OCI-LY3 (cell line): ENCODE measurements around the gene STRIP1.

Source experiments
- H2AFZ ChIP-seq: fragments of 200-600, 300-600 bp; shearing (Covaris generic); 2 replicates; pipeline ENCODE4 v1.6.0; 2014; ENCODE audit warnings: antibody characterized with exemption, low read depth, low read length
- H3K27ac ChIP-seq: fragments of 200-600, 300-600 bp; sonication (generic); 2 replicates; pipeline ENCODE4 v1.5.1; 2014; ENCODE audit warnings: mild to moderate bottlenecking, low read length, moderate library complexity, mixed read lengths
- H3K27me3 ChIP-seq: fragments of 200-600, 300-600 bp; sonication (generic); 2 replicates; pipeline ENCODE4 v1.6.1; 2014; ENCODE audit warnings: low read depth, low read length, mixed read lengths
- H3K36me3 ChIP-seq: fragments of 200-600, 300-600 bp; sonication (generic); replicated peaks from 2 replicates; pipeline ENCODE3; 2014; ENCODE audit warnings: low read depth, low read length, mixed read lengths
- H3K4me1 ChIP-seq: fragments of 300-600, 200-600 bp; sonication (generic); 2 replicates; pipeline ENCODE4 v1.6.1; 2014; ENCODE audit warnings: low read length, mixed read lengths
- H3K4me2 ChIP-seq: fragments of 200-600, 300-600 bp; sonication (generic); 2 replicates; pipeline ENCODE4 v1.6.1; 2014; ENCODE audit warnings: low read length, mixed read lengths
- H3K4me3 ChIP-seq: fragments of 300-600, 200-600 bp; sonication (generic); 2 replicates; pipeline ENCODE4 v1.5.1; 2014; ENCODE audit warnings: antibody characterized with exemption, mild to moderate bottlenecking, low read length, moderate library complexity
- H3K79me2 ChIP-seq: fragments of 300-600, 200-600 bp; shearing (Covaris generic); 2 replicates; pipeline ENCODE4 v1.6.1; 2014; ENCODE audit warnings: mild to moderate bottlenecking, low read length, mixed read lengths
- H3K9ac ChIP-seq: fragments of 300-600, 200-600 bp; shearing (Covaris generic); 2 replicates; pipeline ENCODE4 v1.6.0; 2014; ENCODE audit warnings: mild to moderate bottlenecking, low read length, moderate library complexity
- H3K9me3 ChIP-seq: fragments of 200-600, 300-600 bp; shearing (Covaris generic); 2 replicates; pipeline ENCODE4 v1.6.1; 2014; ENCODE audit warnings: low read length, mixed read lengths; ENCODE audit not compliant: insufficient read depth
- H4K20me1 ChIP-seq: fragments of 200-600, 300-600 bp; sonication (generic); 2 replicates; pipeline ENCODE4 v1.6.1; 2016; ENCODE audit warnings: low read length, mixed read lengths; ENCODE audit not compliant: insufficient read depth
- EZH2phosphoT487 ChIP-seq: fragments of 200-600 bp; shearing (Covaris generic); IDR thresholded peaks from 2 replicates; pipeline ENCODE4 v1.6.1; 2018; ENCODE audit warnings: antibody characterized with exemption, mixed run types, low read depth
- TF ChIP-seq, protein P1 (sequence below): fragments of 200-600, 300-600 bp; sonication (generic); IDR thresholded peaks from 2 replicates; pipeline ENCODE4 v1.5.1; 2014; ENCODE audit warnings: antibody characterized with exemption, low read length, low read depth

Gene STRIP1

DNA sequence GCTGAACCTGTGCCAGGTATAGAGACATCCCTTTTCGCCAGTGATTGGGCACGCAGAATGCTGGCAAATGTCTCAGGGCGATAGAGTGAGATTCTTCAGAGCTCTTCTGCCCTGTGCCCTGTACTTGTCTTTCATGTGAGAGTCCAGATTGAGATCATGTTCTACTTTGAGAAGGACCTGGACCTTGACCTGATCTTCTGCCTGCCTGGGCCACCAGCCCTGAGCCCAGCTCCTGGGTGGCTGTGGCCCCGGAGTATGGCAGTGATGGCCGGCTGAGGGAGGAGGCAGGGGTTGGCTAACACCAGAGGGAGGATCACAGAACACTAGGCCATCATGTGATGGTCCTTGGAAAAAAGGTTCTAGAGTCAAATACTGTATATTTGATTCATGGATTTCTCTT lies 13.8 kb downstream of the STRIP1 start:
- H3K27me3 ChIP-seq: no peaks in the 10 kb centered on the region
- no peaks in the 10 kb centered on the region for H3K4me1 ChIP-seq
- no peak overlapping the region for H3K9ac ChIP-seq
- H3K9me3 ChIP-seq: no peaks in the 10 kb centered on the region
- H3K79me2 ChIP-seq: no peaks in the 10 kb centered on the region
- H3K4me2 ChIP-seq: no peak overlapping the region
- H3K27ac ChIP-seq: no peak overlapping the region
- no peak overlapping the region for H2AFZ ChIP-seq
- H3K4me3 ChIP-seq: no peak overlapping the region
- no peak for TF ChIP-seq EZH2phosphoT487
- TF ChIP-seq, protein P1, sequence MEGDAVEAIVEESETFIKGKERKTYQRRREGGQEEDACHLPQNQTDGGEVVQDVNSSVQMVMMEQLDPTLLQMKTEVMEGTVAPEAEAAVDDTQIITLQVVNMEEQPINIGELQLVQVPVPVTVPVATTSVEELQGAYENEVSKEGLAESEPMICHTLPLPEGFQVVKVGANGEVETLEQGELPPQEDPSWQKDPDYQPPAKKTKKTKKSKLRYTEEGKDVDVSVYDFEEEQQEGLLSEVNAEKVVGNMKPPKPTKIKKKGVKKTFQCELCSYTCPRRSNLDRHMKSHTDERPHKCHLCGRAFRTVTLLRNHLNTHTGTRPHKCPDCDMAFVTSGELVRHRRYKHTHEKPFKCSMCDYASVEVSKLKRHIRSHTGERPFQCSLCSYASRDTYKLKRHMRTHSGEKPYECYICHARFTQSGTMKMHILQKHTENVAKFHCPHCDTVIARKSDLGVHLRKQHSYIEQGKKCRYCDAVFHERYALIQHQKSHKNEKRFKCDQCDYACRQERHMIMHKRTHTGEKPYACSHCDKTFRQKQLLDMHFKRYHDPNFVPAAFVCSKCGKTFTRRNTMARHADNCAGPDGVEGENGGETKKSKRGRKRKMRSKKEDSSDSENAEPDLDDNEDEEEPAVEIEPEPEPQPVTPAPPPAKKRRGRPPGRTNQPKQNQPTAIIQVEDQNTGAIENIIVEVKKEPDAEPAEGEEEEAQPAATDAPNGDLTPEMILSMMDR: no peak
- H4K20me1 ChIP-seq: no peaks in the 10 kb centered on the region
- H3K36me3 ChIP-seq: peaks cover 12% of the 10 kb centered on the region

DNA sequence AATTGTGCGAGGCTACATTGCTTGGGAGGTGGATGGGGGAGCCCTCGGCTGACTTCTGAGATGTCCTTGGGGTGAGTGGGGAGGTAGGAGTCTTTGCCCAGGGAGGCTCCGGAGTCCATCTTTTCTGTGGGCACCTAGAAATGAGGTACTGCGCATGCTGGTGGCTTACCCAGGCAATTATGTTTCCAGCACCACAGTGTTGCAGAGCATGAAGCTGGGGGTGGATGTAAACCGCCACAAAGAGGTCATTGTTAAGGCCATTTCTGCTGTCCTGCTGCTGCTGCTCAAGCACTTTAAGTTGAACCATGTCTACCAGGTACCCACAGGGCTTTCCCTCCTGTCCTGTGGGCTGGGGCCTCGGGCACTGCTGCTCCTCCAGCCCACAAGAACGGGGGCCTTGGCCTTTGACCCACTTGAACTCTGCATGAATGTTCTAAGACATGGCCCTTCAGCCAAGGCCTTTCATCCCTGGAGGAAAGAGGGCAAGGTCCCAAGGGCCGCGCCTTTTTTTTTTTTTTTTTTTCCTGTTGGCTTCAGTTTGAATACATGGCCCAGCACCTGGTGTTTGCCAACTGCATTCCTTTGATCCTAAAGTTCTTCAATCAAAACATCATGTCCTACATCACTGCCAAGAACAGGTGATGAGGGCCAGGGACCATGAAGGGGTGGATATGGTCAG lies 14.6 kb downstream of the STRIP1 start:
- Histone ChIP-seq H4K20me1 (no peaks in the 10 kb centered on the region), H3K4me3 (no peak overlapping the region), H3K9me3 (no peaks in the 10 kb centered on the region), H3K27ac (no peak overlapping the region), H3K36me3 (peaks cover 16% of the 10 kb centered on the region), H3K79me2 (no peaks in the 10 kb centered on the region), H2AFZ (no peak overlapping the region), H3K4me2 (no peak overlapping the region), H3K27me3 (no peaks in the 10 kb centered on the region), H3K4me1 (no peaks in the 10 kb centered on the region), H3K9ac (no peak overlapping the region)
- no peak for TF ChIP-seq EZH2phosphoT487
- TF ChIP-seq, protein P1: no peak

DNA sequence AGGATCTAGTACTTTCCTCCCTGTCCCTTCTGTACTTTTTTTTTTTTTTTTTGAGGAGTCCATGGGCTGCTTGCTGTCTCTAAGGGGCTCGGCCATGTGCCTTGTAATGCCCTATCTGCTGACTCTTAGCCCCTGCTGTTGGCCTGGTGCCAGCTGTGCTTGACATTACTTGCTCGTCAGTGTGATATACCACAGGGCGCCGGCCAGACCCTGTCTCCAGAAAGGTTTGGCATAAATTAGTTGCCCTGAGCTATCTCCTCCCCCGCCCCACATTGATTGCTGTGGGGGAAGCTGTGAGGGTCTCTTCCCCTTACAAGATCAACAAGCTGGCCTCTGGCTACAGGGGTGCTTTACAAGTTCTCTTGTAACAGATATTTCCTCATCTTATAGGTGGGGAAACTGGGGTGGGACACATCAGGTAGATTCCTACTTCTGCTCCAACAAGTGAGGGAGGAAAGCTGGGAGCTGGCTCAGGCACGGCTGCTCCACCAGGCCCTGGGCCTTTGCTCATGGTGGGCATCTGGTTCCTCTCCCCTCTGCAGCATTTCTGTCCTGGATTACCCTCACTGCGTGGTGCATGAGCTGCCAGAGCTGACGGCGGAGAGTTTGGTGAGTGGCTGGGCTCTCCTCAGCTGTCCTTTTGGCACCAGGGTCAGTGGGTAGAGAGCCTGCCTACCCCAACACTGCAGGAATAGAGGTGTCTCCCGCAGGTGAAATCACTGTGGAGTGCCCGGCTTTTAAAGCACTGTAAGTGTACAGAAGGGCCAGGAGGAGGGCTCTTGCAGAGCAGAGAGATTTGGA lies 15.6 kb downstream of the STRIP1 start:
- H4K20me1 ChIP-seq: no peaks in the 10 kb centered on the region
- H3K79me2 ChIP-seq: no peaks in the 10 kb centered on the region
- peaks cover 23% of the 10 kb centered on the region for H3K36me3 ChIP-seq
- no peak overlapping the region for H3K4me2 ChIP-seq
- no peaks in the 10 kb centered on the region for H3K9me3 ChIP-seq
- H3K27ac ChIP-seq: no peak overlapping the region
- H3K4me3 ChIP-seq: no peak overlapping the region
- H3K4me1 ChIP-seq: no peaks in the 10 kb centered on the region
- TF ChIP-seq EZH2phosphoT487: no peak
- TF ChIP-seq, protein P1: no peak
- H3K27me3 ChIP-seq: no peaks in the 10 kb centered on the region
- no peak overlapping the region for H3K9ac ChIP-seq
- H2AFZ ChIP-seq: no peak overlapping the region

DNA sequence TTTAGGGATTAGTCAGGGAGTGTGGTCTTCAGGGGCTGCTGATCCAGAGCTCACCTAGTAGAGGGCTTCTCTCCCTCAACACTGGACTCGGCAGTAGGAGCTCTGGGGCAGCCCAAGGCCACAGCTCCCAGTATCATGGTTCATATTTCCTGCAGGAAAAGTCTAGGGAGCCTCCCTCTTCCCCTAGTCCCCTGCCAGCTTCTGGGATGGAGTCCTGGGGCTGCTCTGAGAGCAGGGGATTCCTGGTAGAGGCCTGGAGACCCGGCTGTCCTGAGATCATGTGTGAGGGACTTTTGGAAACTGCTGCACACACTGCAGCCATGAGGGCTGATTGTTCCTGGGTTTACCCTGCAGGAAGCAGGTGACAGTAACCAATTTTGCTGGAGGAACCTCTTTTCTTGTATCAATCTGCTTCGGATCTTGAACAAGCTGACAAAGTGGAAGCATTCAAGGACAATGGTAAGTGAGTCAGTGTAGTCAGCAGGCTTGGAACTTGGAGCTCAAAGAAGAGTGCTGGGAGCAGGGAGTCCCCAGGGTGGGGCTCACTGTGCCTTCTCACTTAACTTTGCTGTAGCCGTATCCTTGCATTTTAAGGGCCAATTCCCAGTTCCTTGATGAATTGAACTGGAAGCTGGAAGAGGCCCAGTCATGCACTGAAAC lies 16.3 kb downstream of the STRIP1 start:
- peaks cover 24% of the 10 kb centered on the region for H3K36me3 ChIP-seq
- H4K20me1 ChIP-seq: no peaks in the 10 kb centered on the region
- TF ChIP-seq, protein P1: no peak
- no peak for TF ChIP-seq EZH2phosphoT487
- no peak overlapping the region for H3K4me3 ChIP-seq
- H3K27ac ChIP-seq: no peak overlapping the region
- no peaks in the 10 kb centered on the region for H3K9me3 ChIP-seq
- H3K79me2 ChIP-seq: no peaks in the 10 kb centered on the region
- no peak overlapping the region for H2AFZ ChIP-seq
- H3K4me1 ChIP-seq: no peaks in the 10 kb centered on the region
- H3K9ac ChIP-seq: no peak overlapping the region
- no peak overlapping the region for H3K4me2 ChIP-seq
- H3K27me3 ChIP-seq: no peaks in the 10 kb centered on the region
